HL-60 (cell line): Measurements from ENCODE around the gene TRDMT1.

Source experiments
- CTCF ChIP-seq: IDR thresholded peaks from one replicate; pipeline ENCODE4 v1.5.1; 2011; ENCODE audit warnings: low read length, control low read depth, inconsistent platforms; ENCODE audit not compliant: insufficient read depth
- POLR2AphosphoS5 ChIP-seq: IDR thresholded peaks from 2 replicates; pipeline ENCODE4 v1.6.1; 2012; ENCODE audit warnings: low read depth

GRCh38 chr10:17109046-17109445 is 92.4 kb downstream of the TRDMT1 start:
- no peak for TF ChIP-seq CTCF
- no peak for TF ChIP-seq POLR2AphosphoS5
